SK-N-SH (cell line): ENCODE measurements around the gene MIA.

Experiments
- EZH2phosphoT487 ChIP-seq: fragments of 200-600 bp; sonication (generic); IDR thresholded peaks from 2 replicates; pipeline ENCODE4 v1.6.1; 2017; ENCODE audit warnings: low read depth, mixed run types, mild to moderate bottlenecking, antibody characterized with exemption, moderate library complexity, borderline replicate concordance
- NRF1 ChIP-seq: IDR thresholded peaks from 2 replicates; pipeline ENCODE4 v1.6.1; 2012; ENCODE audit warnings: low read depth, mild to moderate bottlenecking, low read length
- RCOR1 ChIP-seq: fragments of 150-350 bp; IDR thresholded peaks from 2 replicates; pipeline ENCODE4 v1.6.1; 2017; ENCODE audit warnings: antibody characterized with exemption, low read length
- TEAD4 ChIP-seq: IDR thresholded peaks from 2 replicates; pipeline ENCODE4 v1.4.0; 2012; ENCODE audit warnings: mild to moderate bottlenecking, borderline replicate concordance; ENCODE audit not compliant: insufficient read depth
- TF ChIP-seq, protein P1 (sequence below): fragments of 200-600 bp; sonication (generic); IDR thresholded peaks from 2 replicates; pipeline ENCODE4 v1.6.1; 2017; ENCODE audit warnings: antibody characterized with exemption, mild to moderate bottlenecking, moderate library complexity

DNA sequence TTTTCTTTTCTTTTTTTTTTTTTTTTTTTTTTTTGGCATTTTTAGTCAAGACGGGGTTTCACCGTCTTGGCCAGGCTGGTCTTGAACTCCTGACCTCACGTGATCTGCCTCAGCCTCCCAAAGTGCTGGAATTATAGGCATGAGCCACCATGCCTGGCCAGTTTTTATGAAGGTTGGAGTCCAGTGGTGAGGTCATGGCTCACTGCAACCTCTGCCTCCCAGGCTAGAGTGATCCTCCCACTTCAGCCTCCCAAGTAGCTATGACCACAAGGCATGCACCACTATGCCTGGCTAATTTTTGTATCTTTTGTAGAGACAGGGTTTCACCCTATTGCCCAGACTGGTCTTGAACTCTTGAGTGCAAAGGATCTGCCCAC lies 20.1 kb upstream of the MIA start:
- TF ChIP-seq, protein P1, sequence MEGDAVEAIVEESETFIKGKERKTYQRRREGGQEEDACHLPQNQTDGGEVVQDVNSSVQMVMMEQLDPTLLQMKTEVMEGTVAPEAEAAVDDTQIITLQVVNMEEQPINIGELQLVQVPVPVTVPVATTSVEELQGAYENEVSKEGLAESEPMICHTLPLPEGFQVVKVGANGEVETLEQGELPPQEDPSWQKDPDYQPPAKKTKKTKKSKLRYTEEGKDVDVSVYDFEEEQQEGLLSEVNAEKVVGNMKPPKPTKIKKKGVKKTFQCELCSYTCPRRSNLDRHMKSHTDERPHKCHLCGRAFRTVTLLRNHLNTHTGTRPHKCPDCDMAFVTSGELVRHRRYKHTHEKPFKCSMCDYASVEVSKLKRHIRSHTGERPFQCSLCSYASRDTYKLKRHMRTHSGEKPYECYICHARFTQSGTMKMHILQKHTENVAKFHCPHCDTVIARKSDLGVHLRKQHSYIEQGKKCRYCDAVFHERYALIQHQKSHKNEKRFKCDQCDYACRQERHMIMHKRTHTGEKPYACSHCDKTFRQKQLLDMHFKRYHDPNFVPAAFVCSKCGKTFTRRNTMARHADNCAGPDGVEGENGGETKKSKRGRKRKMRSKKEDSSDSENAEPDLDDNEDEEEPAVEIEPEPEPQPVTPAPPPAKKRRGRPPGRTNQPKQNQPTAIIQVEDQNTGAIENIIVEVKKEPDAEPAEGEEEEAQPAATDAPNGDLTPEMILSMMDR, result no peak
- TF ChIP-seq RCOR1 (no peak), EZH2phosphoT487 (no peak), NRF1 (no peak), TEAD4 (no peak)
